Measurements from ENCODE around the gene LRCH4.
"Not testable (repeated sequence)": the region's sequence is repeated elsewhere in the genome, so short reads cannot be mapped to it uniquely, and the experiment has no call there.

Gene LRCH4

GRCh38 chr7:100545360-100546128 lies 40.4 kb downstream of the LRCH4 start:
- TF ChIP-seq, protein P1, sequence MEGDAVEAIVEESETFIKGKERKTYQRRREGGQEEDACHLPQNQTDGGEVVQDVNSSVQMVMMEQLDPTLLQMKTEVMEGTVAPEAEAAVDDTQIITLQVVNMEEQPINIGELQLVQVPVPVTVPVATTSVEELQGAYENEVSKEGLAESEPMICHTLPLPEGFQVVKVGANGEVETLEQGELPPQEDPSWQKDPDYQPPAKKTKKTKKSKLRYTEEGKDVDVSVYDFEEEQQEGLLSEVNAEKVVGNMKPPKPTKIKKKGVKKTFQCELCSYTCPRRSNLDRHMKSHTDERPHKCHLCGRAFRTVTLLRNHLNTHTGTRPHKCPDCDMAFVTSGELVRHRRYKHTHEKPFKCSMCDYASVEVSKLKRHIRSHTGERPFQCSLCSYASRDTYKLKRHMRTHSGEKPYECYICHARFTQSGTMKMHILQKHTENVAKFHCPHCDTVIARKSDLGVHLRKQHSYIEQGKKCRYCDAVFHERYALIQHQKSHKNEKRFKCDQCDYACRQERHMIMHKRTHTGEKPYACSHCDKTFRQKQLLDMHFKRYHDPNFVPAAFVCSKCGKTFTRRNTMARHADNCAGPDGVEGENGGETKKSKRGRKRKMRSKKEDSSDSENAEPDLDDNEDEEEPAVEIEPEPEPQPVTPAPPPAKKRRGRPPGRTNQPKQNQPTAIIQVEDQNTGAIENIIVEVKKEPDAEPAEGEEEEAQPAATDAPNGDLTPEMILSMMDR (IDR thresholded peaks at IDR 0.05): no peak
- Histone ChIP-seq H3K27ac (no peak overlapping the region), H3K9me3 (no peaks in the 10 kb centered on the region), H3K4me3 (ENCODE audit: low read depth in 1 of 2, low read length in 1 of 2) (no peak overlapping the region), H3K4me1 (ENCODE audit: control insufficient read depth in 1 of 2, insufficient read depth in 1 of 2, low read depth in 1 of 2, low read length in 1 of 2) (peaks cover 9 to 10% of the 10 kb centered on the region in 2 experiments), H3K36me3 (no peaks in the 10 kb centered on the region), H3K27me3 (peaks cover under 1% of the 10 kb centered on the region)

GRCh38 chr7:100544967-100545359 lies 41.0 kb downstream of the LRCH4 start:
- Histone ChIP-seq H3K36me3 (no peaks in the 10 kb centered on the region), H3K27me3 (peaks cover 6% of the 10 kb centered on the region), H3K4me3 (ENCODE audit: low read depth in 1 of 2, low read length in 1 of 2) (no peak overlapping the region), H3K9me3 (no peaks in the 10 kb centered on the region), H3K27ac (no peak overlapping the region), H3K4me1 (ENCODE audit: control insufficient read depth in 1 of 2, insufficient read depth in 1 of 2, low read depth in 1 of 2, low read length in 1 of 2) (peaks cover 6 to 7% of the 10 kb centered on the region in 2 experiments)
- TF ChIP-seq, protein P1 (IDR thresholded peaks at IDR 0.05): no peak

GRCh38 chr7:100544386-100544785 lies 41.5 kb downstream of the LRCH4 start:
- no peaks in the 10 kb centered on the region for H3K36me3 ChIP-seq
- H3K27me3 ChIP-seq: peaks cover 8% of the 10 kb centered on the region
- H3K4me1 ChIP-seq (ENCODE audit: control insufficient read depth in 1 of 2, insufficient read depth in 1 of 2, low read depth in 1 of 2, low read length in 1 of 2): peaks cover 8 to 9% of the 10 kb centered on the region in 2 experiments
- TF ChIP-seq, protein P1 (IDR thresholded peaks at IDR 0.05): no peak
- no peak overlapping the region for H3K4me3 ChIP-seq (ENCODE audit: low read depth in 1 of 2, low read length in 1 of 2)
- no peak overlapping the region for H3K27ac ChIP-seq
- no peaks in the 10 kb centered on the region for H3K9me3 ChIP-seq

DNA sequence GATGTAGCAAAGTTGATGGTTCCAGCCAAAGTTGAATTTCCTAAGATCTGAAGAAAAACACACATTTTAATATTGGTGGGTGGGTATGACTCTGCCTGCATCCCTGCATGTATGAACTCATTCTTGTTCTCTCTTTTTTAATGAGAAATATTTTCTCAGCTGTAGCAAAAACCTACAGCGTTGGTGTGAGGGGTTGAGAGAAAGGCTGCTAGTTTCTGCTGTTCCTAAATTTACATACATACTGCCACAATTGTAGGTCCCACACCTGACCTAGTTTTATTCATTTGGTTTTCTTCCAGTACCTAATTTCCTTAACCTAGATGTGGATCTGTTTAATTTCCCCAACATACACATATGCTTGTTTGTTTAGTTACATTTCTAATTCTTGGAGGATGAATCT lies 42.3 kb downstream of the LRCH4 start:
- Histone ChIP-seq H3K4me3 (ENCODE audit: low read depth in 1 of 2, low read length in 1 of 2) (no peak overlapping the region), H3K4me1 (ENCODE audit: control insufficient read depth in 1 of 2, insufficient read depth in 1 of 2, low read depth in 1 of 2, low read length in 1 of 2) (peaks cover 10 to 14% of the 10 kb centered on the region in 2 experiments), H3K27ac (no peak overlapping the region), H3K9me3 (no peaks in the 10 kb centered on the region), H3K36me3 (no peaks in the 10 kb centered on the region), H3K27me3 (peaks cover 8% of the 10 kb centered on the region)
- TF ChIP-seq, protein P1 (IDR thresholded peaks at IDR 0.05): no peak

DNA sequence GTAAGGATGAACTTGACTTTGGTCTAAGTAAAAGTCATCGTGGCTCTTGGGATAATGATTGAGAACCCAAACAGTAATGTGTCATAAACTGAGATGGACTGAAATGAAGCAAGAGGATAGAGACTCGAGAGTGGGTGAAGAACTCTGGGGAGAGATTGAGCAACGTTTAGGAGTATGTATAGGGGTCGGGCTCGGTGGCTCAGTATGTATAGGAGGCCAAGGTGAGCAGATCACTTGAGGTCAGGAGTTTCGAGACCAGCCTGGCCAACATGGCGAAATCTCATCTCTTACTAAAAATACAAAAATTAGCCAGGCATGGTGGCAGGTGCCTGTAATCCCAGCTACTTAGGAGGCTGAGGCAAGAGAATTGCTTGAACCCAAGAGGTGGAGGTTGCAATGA lies 44.6 kb downstream of the LRCH4 start:
- H3K4me3 ChIP-seq (ENCODE audit: low read depth in 1 of 2, low read length in 1 of 2); H3K27me3 ChIP-seq; H3K9me3 ChIP-seq; H3K27ac ChIP-seq; H3K36me3 ChIP-seq: not testable (repeated sequence)
- H3K4me1 ChIP-seq (ENCODE audit: control insufficient read depth in 1 of 2, insufficient read depth in 1 of 2, low read depth in 1 of 2, low read length in 1 of 2): peaks cover 13 to 20% of the 10 kb centered on the region in 2 experiments

DNA sequence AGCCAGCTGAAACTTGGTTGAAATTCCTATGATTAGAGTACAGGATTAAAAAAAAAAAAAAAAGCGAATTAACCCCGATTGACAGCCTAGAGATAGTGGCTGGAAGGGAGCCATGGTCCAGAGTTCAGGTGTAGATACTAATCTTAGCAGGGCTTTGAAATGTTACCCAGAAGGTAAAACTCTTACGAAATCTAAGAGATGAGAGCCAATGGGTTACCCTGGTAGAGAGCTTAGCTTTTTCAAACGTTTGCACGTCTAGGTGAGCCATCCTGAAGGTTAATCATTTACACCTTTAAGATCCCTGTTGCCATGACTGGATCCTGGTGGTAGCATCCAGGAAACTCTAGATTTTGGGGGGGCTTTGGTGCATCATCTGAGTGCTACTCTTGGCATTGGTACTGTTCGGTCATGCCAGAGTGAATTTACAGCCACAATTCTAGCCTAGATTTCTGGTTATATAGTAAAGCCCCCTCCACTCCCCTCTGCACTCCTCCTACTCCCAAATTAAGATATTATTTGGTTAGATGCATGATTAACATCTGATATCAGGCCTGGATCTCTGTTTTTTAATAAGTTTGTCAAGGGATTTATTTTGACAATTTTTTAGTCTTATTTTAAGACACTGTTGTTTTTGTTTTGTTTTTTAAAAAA lies 45.7 kb downstream of the LRCH4 start:
- TF ChIP-seq, protein P1 (IDR thresholded peaks at IDR 0.05): no peak
- no peak overlapping the region for H3K27ac ChIP-seq
- peak overlapping the region; percentile 76 to 94 for H3K4me3 ChIP-seq (ENCODE audit: low read depth in 1 of 2, low read length in 1 of 2)
- no peaks in the 10 kb centered on the region for H3K36me3 ChIP-seq
- peaks cover 8% of the 10 kb centered on the region for H3K27me3 ChIP-seq
- H3K4me1 ChIP-seq (ENCODE audit: control insufficient read depth in 1 of 2, insufficient read depth in 1 of 2, low read depth in 1 of 2, low read length in 1 of 2): peaks cover 13 to 20% of the 10 kb centered on the region in 2 experiments
- no peaks in the 10 kb centered on the region for H3K9me3 ChIP-seq

Measured in neutrophil (primary cell).